Measurements from ENCODE around the gene DNAH2. TPM values are rescaled to one million over a fixed set of nuclear protein-coding genes. Genes with fewer than 3 reads are reported as not detected.

DNAH2 gene
- total RNA-seq, 2 donors from 2014 or later, result 0.09 to 4.9 TPM

GRCh38 chr17:7677388-7678067 is 40.0 kb upstream of the DNAH2 start:
- H3K9me3 ChIP-seq, result no peaks in the 10 kb centered on the region
- no peak overlapping the region for H3K27ac ChIP-seq
- no peak for TF ChIP-seq CTCF (IDR thresholded peaks at IDR 0.05)
- no peak for TF ChIP-seq POLR2A (IDR thresholded peaks at IDR 0.05)
- no peak for TF ChIP-seq POLR2AphosphoS5 (IDR thresholded peaks at IDR 0.05)
- no peaks in the 10 kb centered on the region for H3K27me3 ChIP-seq (replicated peaks; ENCODE audit: insufficient read depth)
- DNase-seq (ENCODE audit: low spot score), result no peak
- intact Hi-C loops (cut with DNase I), result no loop called here
- 77% methylated on average over 10 of the region's 10 CpGs for WGBS
- H3K4me1 ChIP-seq (replicated peaks), result no peaks in the 10 kb centered on the region
- peaks cover 6 to 24% of the 10 kb centered on the region in 2 donors for H3K36me3 ChIP-seq
- H3K4me3 ChIP-seq, result no peak overlapping the region

- TF ChIP-seq POLR2A (IDR thresholded peaks at IDR 0.05), result no peak
- TF ChIP-seq CTCF (IDR thresholded peaks at IDR 0.05), result no peak
- no peak for TF ChIP-seq POLR2AphosphoS5 (IDR thresholded peaks at IDR 0.05)
- no peaks in the 10 kb centered on the region for H3K27me3 ChIP-seq (replicated peaks; ENCODE audit: insufficient read depth)
- intact Hi-C loops (cut with DNase I), result loop anchor here (5.0 to 10.0 kb wide), 4 partner anchors 58 to 333 kb away; partner anchors contain the start of genes KCTD11, POLR2A, SAT2 and SLC35G6
- DNase-seq (ENCODE audit: low spot score), result no peak
- H3K27ac ChIP-seq, result peak overlapping the region; percentile 90 to 93
- peak overlapping the region; percentile 66 to 77 for H3K4me3 ChIP-seq
- peaks cover 9% of the 10 kb centered on the region for H3K4me1 ChIP-seq (replicated peaks)
- 43% methylated on average over 15 of the region's 15 CpGs for WGBS
- H3K9me3 ChIP-seq, result no peaks in the 10 kb centered on the region
- no peaks in the 10 kb centered on the region for H3K36me3 ChIP-seq
Measured at GRCh38 chr17:7684851-7685532, 32.6 kb upstream of the DNAH2 start.

- intact Hi-C loops (cut with DNase I), result loop anchor here (5.0 to 10.0 kb wide), 4 partner anchors 58 to 333 kb away; partner anchors contain the start of genes KCTD11, POLR2A, SAT2 and SLC35G6
- no peaks in the 10 kb centered on the region for H3K27me3 ChIP-seq (replicated peaks; ENCODE audit: insufficient read depth)
- H3K36me3 ChIP-seq, result no peaks in the 10 kb centered on the region
- peak overlapping the region; percentile 90 to 93 for H3K27ac ChIP-seq
- 3% methylated on average over 44 of the region's 44 CpGs for WGBS
- H3K4me1 ChIP-seq (replicated peaks), result peaks cover 9% of the 10 kb centered on the region
- DNase-seq (ENCODE audit: low spot score), result peak; percentile 93
- peak overlapping the region; percentile 66 to 77 for H3K4me3 ChIP-seq
- peak; percentile 94 for TF ChIP-seq POLR2AphosphoS5 (IDR thresholded peaks at IDR 0.05)
- peak; percentile 51 for TF ChIP-seq POLR2A (IDR thresholded peaks at IDR 0.05)
- peak in 1 of 4 experiments; percentile 17 for TF ChIP-seq CTCF (IDR thresholded peaks at IDR 0.05)
- H3K9me3 ChIP-seq, result no peaks in the 10 kb centered on the region
Measured at GRCh38 chr17:7685533-7686221, 31.9 kb upstream of the DNAH2 start.

GRCh38 chr17:7686222-7687071 is 31.1 kb upstream of the DNAH2 start:
- Histone ChIP-seq H3K9me3 (no peaks in the 10 kb centered on the region), H3K4me1 (replicated peaks) (peaks cover 9% of the 10 kb centered on the region), H3K27ac (peak overlapping the region; percentile 90 to 93), H3K27me3 (replicated peaks; ENCODE audit: insufficient read depth) (no peaks in the 10 kb centered on the region), H3K36me3 (no peaks in the 10 kb centered on the region), H3K4me3 (peak overlapping the region; percentile 66 to 77)
- DNase-seq (ENCODE audit: low spot score), result peak; percentile 66
- WGBS, result 0% methylated on average over 30 of the region's 30 CpGs
- intact Hi-C loops (cut with DNase I), result loop anchor here (5.0 to 10.0 kb wide), 4 partner anchors 59 to 334 kb away; partner anchors contain the start of genes KCTD11, POLR2A, SAT2 and SLC35G6
- TF ChIP-seq CTCF (IDR thresholded peaks at IDR 0.05) (no peak), POLR2A (IDR thresholded peaks at IDR 0.05) (peak; percentile 85), POLR2AphosphoS5 (IDR thresholded peaks at IDR 0.05) (peak; percentile 87)

Data from prostate gland (tissue), 2 donors.